Stimulated activated CD4-positive, alpha-beta T cell treated with anti-CD3 and anti-CD28 coated beads, Interleukin-4, amount 100 ng/mL, for 48 hours (primary cell): Measurements from ENCODE around the gene DBNL.

ENCODE experiments used
- DNase-seq, 2 donors: peaks; one replicate each; pipeline ENCODE4 v3.0.0-alpha.2; 2020; ENCODE audit warnings: low read depth in 2 of 2

Gene DBNL

GRCh38 chr7:44061645-44062179 lies 17.2 kb downstream of the DBNL start:
- DNase-seq = no peak

GRCh38 chr7:44062180-44062902 lies 17.8 kb downstream of the DBNL start:
- no peak for DNase-seq

GRCh38 chr7:44062903-44063295 lies 18.4 kb downstream of the DBNL start:
- DNase-seq = no peak

DNA sequence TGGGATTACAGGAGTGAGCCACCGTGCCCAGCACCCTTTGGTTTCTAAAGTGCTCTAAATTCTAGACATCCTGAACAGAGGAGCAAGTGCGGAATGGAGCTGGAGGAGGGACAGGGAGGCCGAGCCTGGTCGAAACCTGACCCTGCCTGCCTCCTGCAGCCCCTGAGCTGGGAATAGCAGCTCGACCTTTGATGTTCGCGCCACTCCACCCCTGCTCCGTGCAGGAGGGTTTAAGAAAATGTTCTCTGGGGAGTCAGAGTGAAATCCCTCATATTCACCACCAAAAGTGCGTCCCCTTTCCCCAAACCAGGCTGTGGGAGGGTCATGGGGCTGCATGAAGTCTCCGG lies 19.0 kb downstream of the DBNL start:
- no peak for DNase-seq

DNA sequence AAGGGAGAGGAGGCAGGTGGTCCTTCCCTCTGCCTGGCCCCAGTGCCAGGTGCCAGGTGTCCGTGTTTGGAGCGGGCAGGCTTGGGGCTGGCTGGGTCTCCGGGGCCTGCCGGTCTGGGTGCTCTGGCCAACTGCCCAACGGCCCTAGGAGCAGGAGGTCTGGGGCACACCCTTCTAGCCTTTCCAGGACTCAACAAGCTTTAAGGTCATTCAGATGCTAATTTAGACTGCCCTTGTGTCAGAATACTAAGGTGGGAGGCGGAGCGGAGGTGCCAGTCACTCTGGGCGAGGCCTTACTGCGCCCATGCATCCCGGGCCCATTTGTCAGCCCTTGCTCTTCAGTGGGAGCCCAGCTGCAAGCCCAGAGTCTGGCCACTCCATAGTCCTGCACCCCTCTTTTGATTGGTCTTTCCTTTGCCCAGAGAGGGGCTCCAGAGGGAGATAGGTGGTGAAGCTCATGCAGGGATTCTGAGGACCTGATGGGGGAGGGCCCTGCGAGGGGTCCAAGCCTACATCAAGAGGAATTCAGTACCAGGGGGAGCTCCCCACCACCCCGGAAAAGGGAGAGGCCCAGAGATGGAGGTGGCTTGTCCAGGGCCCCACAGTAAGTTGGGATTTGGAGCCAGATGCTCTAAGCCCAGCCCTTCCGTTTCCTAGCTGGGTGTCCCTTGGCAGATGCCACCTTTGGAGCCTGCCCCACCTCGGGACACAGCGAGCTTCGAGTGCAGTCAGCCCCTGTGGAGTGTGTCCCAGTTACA lies 19.6 kb downstream of the DBNL start:
- no peak for DNase-seq

DNA sequence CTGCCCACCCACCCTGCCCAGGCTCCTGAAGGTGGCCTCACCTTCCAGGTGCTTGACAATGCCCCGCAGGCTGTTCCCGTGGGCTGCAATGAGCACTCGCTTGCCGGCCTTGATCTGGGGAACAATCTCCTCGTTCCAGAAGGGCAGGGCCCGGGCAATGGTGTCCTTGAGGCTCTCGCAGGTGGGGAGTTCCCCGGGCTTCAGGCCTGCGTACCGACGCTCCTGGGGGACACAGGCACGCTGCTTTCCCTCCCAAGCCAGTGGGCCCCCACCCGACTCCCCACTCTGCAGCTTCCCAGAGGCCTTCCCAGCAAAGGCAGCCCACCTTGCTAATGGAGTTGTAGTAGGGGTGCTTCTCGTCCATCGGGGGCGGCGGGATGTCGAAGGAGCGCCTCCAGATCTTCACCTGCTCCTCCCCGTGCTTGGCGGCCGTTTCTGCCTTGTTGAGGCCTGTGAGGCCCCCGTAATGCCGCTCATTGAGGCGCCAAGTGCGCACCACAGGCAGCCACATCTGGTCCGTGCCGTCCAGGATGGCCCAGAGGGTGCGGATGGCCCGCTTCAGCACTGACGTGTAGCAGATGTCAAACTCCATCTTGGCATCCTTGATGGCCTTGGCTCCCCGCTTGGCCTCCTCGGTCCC lies 20.4 kb downstream of the DBNL start:
- no peak for DNase-seq

- no peak for DNase-seq
Measured at GRCh38 chr7:44065431-44066110, 21.1 kb downstream of the DBNL start, which contains the start of gene PGAM2. Gene PGAM2, minus strand, starts transcription at chr7:44065567. Its CDS starts 38 bp downstream, at chr7:44065529.

- no peak for DNase-seq
Measured at GRCh38 chr7:44066111-44066460, 21.6 kb downstream of the DBNL start.

DNA sequence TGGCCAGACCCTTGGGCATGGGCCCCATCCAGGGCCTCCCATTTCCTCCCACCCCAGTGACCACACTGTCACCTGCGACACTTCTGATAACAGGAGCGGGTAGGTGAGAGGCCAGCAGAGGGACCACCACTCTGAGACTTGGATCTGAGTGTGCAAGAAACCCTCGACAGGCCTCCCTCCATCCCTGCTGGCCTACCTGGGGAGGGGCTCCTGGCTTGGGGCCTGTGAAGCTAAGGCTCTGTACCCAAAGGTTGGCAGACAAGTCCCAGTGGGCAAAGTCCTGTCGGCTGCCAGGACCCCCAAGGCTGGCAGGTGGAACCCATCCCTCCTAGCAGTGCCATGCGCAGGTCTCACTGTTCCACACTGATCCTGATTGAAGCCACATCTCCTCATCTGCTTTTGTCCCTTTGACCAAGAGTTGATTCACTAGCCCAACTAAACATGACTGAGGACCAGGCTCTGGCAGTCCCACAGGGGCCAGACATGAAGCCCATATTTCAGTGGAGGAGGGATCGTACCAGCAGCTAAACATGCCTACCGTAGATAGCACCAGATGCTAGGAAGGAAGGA lies 22.1 kb downstream of the DBNL start:
- DNase-seq = no peak

DNA sequence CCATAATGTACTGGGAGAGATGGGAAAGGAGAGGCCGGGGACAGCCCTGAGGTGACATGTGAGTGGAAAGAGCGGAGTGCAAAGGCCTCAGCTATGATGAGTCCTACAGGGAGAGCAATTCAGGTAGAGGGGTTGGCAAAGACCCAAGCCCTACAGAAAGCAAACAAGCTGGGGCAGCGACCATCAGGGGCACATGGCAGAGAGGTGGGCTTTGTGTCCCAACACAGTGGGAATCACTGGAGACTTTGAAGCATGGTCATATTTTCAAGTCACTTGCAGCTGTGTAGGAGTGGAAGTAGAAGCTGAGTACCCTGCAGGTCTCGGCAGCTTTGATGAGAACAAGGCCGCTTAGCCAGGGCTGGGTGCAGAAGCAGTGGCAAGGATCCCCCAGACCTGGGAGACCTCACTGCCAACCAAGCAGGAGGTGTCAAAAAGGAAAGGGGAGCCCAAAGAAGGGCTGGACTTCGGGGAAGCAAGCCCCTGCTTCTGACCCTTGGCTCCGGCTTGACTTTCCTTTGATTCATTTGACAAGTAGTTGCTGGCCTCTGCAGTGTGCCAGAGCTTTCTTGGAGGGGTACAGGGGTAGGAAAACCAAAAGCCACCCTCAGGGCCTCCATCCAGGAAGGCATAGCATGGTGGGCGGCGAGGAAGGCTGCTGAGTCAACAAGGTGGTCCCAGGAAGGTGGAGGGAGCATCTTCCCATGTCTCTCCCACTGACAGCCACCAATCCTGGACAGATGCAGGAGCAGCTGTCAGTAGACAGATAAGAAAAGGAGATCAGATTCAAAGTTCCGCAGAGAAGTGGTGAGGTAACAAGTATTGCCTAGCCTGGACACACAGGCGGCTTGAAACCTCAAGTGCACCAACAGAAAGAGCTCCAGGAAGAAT lies 22.8 kb downstream of the DBNL start:
- DNase-seq = no peak

DNA sequence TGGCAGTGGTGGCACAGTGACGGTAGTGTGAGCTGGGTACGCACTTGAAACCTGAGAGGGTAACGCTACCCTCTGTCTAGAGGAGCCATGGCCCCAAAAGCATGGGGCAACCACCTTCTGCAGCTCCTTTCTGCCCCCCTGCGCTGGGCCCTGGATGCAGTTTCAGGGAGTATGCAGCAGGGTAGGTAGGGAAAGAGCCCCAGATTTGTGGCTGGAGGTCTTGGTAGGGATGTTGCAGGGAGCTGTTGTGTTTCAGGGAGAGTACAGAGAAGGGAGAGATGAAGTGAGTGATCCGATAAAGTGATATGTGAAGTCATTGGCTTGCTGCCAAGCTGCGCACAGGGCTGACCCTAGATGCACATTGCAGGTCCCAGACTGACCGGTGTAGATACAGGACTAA lies 23.6 kb downstream of the DBNL start:
- DNase-seq = no peak

GRCh38 chr7:44071726-44072363 lies 27.3 kb downstream of the DBNL start:
- no peak for DNase-seq

DNA sequence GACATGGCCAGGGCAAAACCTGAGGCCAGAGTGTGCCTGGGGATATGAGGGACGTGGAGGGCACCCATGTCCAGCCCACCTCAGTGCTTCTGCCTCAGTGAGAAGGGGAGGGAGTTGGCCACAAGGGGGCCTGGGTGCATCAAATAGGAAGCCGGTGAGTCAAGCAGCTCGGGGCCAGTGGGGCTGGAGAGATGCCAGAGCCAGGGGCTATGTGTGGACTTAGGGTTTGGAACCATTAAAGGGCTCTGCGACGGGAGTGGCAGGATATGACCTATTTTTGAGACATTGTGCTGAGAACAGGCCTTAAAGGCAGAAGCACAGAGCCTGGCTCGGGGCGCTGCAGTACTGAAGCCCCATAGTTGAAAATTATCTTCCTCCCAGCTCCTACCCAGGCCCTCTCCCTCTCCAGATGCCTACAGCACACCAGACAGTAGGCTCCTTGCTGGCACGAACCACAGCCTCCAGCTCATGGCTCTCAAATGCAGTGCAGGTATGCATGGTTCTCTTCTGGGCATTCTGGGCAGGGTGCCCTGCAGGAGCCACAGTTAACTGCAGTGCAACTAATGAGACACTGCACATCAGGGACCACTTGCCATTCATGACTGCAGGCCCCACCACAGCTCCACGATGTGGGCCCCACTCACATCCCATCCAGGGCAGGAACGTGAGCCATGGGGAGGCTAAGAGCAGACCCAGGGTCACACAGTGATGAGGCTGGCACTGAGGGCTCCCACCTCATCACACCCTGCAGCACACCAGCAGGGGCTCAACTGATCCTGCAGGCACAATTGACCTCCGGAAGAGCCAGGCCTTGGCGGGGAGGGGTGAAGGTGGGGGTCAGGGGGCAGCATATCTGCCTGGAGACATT lies 28.1 kb downstream of the DBNL start:
- DNase-seq = no peak

GRCh38 chr7:44073664-44074348 lies 29.3 kb downstream of the DBNL start:
- no peak for DNase-seq

DNA sequence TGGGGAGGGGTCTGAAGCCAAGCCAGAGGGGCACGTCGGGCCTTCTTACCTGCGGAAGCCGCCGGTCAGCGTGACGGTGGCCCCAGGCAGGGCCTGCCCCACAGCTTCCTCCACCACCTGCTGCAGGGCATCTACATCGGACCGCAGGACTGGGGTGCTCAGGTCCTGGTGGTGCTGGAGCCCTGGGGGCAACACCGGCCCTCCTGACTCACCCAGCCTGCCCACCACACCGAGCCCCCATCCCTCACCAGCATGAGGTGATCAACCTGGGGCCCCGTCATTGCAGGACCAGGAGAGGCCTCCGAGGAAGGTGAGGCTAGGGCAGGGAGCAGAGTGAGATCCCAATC lies 29.8 kb downstream of the DBNL start:
- no peak for DNase-seq

DNA sequence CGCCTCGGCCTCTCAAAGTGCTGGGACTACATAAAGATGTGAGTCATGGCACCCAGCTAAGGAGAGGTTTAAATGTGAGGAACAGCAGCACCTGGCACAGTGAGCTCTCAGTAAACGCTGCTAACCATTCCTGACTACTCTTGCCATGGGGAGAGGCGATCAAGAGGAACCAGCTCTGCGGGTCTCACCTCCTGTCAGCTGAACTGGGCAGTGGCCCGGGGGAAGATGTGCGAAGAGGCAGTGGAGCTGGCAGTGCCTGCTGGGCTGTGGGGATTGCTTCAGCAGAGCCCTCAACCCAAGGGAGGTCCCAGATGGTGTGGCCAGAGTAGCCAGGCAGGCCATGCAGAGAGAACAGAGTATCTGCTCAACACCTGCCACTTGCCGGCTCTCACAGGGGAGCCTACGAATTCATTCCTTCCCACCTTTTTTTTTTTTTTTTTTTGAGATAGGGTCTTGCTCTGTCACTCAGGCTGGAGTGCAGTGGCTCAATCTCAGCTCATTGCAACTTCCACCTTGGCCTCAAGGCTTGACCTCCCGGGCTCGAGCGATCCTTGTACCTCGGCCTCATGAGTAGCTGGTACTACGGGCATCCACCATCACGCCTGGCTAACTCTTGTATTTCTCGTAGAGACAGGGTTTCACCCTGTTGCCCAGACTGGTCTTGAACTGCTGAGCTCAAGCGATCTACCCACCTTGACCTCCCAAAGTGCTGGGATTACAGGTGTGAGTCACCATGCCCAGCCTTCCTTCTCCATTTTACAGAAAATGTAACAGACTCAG lies 31.0 kb downstream of the DBNL start:
- DNase-seq = no peak

DNA sequence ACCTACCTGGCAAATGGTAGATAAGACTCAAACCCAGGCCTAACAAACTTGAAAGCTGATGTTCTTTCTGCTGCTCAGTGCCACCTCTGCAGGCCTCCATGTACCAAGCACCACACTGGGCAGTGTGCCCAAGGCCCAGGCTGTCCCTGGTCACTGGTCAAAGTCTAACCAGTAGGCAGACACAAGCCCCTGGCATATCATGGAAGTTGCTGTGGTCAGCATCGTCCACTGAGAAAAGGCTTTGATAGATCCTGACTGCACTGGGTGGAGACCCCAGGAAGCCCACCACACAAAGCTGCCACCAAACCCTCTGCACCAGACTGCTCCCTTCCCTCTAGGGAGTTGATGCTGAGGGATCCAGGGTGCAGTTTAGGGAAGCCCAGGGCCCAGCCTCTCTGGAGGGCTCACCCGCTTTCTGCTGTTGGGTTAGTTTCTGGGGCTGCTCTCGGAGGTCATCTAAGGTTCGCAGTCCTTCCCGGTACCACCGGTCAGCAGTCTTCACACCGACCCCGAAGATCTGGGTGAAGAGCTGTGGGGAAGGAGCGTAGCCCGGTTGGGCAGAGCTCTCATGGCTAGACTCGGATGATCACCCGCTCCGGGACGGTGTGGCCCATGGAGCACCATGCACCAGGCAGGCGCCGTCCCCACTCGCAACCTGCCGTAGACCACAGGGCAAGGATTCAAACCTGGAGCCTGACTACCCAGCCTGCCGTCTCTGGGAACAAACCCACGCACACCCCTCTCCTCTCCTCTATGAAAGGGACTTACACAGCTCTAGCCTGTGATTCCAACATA lies 31.8 kb downstream of the DBNL start:
- no peak for DNase-seq
